ENCODE results near the gene ZNF215.

DNA sequence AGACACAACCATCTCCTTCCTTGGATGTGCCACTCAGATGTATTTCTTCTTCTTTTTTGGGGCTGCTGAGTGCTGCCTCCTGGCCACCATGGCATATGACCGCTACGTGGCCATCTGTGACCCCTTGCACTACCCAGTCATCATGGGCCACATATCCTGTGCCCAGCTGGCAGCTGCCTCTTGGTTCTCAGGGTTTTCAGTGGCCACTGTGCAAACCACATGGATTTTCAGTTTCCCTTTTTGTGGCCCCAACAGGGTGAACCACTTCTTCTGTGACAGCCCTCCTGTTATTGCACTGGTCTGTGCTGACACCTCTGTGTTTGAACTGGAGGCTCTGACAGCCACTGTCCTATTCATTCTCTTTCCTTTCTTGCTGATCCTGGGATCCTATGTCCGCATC, 49.3 kb upstream of the ZNF215 start:
- TF ChIP-seq POLR2A (IDR thresholded peaks at IDR 0.05; ENCODE audit: control extremely low read depth in 1 of 2, low read depth in 2 of 2, low read length in 2 of 2), result no peak
- TF ChIP-seq, protein P1, sequence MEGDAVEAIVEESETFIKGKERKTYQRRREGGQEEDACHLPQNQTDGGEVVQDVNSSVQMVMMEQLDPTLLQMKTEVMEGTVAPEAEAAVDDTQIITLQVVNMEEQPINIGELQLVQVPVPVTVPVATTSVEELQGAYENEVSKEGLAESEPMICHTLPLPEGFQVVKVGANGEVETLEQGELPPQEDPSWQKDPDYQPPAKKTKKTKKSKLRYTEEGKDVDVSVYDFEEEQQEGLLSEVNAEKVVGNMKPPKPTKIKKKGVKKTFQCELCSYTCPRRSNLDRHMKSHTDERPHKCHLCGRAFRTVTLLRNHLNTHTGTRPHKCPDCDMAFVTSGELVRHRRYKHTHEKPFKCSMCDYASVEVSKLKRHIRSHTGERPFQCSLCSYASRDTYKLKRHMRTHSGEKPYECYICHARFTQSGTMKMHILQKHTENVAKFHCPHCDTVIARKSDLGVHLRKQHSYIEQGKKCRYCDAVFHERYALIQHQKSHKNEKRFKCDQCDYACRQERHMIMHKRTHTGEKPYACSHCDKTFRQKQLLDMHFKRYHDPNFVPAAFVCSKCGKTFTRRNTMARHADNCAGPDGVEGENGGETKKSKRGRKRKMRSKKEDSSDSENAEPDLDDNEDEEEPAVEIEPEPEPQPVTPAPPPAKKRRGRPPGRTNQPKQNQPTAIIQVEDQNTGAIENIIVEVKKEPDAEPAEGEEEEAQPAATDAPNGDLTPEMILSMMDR (IDR thresholded peaks at IDR 0.05; ENCODE audit: control extremely low read depth in 1 of 3, insufficient read depth in 1 of 3, low read depth in 1 of 3, low read length in 3 of 3), result no peak
- TF ChIP-seq EP300 (IDR thresholded peaks at IDR 0.05; ENCODE audit: borderline replicate concordance in 1 of 2, low read depth in 2 of 2, low read length in 2 of 2), result no peak
- TF ChIP-seq TBP (IDR thresholded peaks at IDR 0.05; ENCODE audit: low read depth, low read length), result no peak
- no peak for TF ChIP-seq TAF1 (IDR thresholded peaks at IDR 0.05; ENCODE audit: low read depth, low read length)
- TF ChIP-seq POLR2AphosphoS5 (IDR thresholded peaks at IDR 0.05; ENCODE audit: low read depth, low read length), result no peak
- TF ChIP-seq HDAC6 (IDR thresholded peaks at IDR 0.05; ENCODE audit: low read depth, low read length), result no peak
- TF ChIP-seq FOSL1 (IDR thresholded peaks at IDR 0.05; ENCODE audit: insufficient read depth, low read depth, low read length), result no peak
- TF ChIP-seq SUZ12 (IDR thresholded peaks at IDR 0.05; ENCODE audit: low read length), result no peak

All from H1 (cell line).